Glutamatergic neuron (in vitro differentiated cells): Measurements from ENCODE around the gene SDSL. TPM values are rescaled to one million over a fixed set of nuclear protein-coding genes. Genes with fewer than 3 reads are reported as not detected.

ENCODE experiments used
- DNase-seq: peaks from one replicate; pipeline ENCODE4 v3.0.0; 2022
- H3K27ac Mint-ChIP-seq: one replicate; pipeline ENCODE4 v1.8.0; 2020; ENCODE audit warnings: mild to moderate bottlenecking, mixed read lengths, inconsistent platforms; ENCODE audit not compliant: unreplicated experiment
- H3K27me3 Mint-ChIP-seq: one replicate; pipeline ENCODE4 v1.8.0; 2020; ENCODE audit warnings: mild to moderate bottlenecking, moderate library complexity, mixed read lengths, inconsistent platforms; ENCODE audit not compliant: unreplicated experiment
- H3K36me3 Mint-ChIP-seq: one replicate; pipeline ENCODE4 v1.8.0; 2020; ENCODE audit warnings: mild to moderate bottlenecking, mixed read lengths, inconsistent platforms; ENCODE audit not compliant: unreplicated experiment
- H3K4me1 Mint-ChIP-seq: one replicate; pipeline ENCODE4 v1.8.0; 2020; ENCODE audit warnings: mild to moderate bottlenecking, low read depth, mixed read lengths, inconsistent platforms; ENCODE audit not compliant: unreplicated experiment
- H3K4me3 Mint-ChIP-seq: one replicate; pipeline ENCODE4 v1.8.0; 2020; ENCODE audit warnings: mild to moderate bottlenecking, mixed read lengths, inconsistent platforms; ENCODE audit not compliant: unreplicated experiment
- H3K9me3 Mint-ChIP-seq: one replicate; pipeline ENCODE4 v1.8.0; 2020; ENCODE audit warnings: mild to moderate bottlenecking, moderate library complexity, mixed read lengths, inconsistent platforms; ENCODE audit not compliant: unreplicated experiment
- total RNA-seq: library from RNA; stranded (reverse); fragmentation: NEBNext Ultra II Directional; extraction: Animal tissue kit (Norgen Biotek cat#: 25700); gene quantifications from one replicate; pipeline ENCODE4 v1.2.1, GENCODE V29; 2021; ENCODE audit not compliant: unreplicated experiment
- TF ChIP-seq, protein P1 (sequence below): fragments of 200-600 bp; sonication (generic); IDR thresholded peaks from one replicate; pipeline ENCODE4 v1.5.0; 2021; ENCODE audit not compliant: partially characterized antibody, unreplicated experiment

The SDSL gene
- total RNA-seq, 1 donor from 2014 or later = 0.74 TPM

DNA sequence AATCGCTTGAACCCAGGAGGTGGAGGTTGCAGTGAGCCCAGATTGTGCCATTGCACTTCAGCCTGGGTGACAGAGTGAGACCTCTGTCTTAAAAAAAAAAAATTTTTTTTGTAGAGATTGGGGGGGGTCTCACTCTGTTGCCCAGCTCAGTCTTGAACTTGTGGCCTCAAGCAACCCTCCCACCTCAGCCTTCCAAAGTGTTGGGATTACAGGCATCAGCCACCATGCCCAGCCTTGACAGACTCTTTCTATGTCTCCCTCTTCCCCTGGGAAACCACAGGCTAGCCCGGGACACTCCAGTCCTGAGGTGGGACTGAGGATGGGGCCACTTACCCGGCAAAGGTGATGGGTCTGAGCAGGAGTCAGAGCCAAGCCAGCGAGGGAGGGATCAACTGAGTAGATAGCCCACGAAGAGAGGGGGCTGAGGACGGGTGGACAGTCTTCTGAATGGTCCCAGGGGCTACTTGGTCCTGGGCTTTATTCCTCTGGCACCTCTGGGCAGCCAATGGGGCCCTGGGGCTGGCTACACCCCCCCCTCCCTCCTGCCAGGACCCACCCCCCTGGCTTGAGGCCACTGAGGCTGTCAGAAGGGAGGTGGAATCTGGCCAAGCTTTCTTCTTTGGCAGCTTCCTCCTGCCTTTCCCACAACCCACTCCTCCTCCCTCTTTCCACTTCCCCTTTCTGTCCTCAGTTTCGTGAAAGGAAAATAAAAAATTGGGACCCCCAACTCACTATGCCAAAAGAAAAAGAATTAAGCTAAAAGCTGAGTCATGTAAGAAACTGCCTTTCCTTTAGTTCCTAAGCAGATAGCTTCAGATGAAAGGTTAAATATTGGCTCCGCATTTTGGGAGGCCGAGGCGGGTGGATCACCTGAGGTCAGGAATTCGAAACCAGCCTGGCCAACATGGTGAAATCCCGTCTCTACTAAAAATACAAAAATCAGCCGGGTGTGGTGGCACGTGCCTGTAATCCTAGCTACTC lies 18.5 kb upstream of the SDSL start, which contains the start of gene SDS:
Gene SDS (minus strand): TSS at position 453 of the 981 bp plus-strand sequence. CDS start 4,179 bp downstream, outside the sequence.
- H3K27ac Mint-ChIP-seq = no peak within 1 kb of the TSS
- no peak within 1 kb of the TSS for H3K4me3 Mint-ChIP-seq
- DNase-seq = no peak
- H3K4me1 Mint-ChIP-seq = no peaks in the 10 kb centered on the region
- H3K27me3 Mint-ChIP-seq = peaks cover 3% of the 10 kb centered on the region
- TF ChIP-seq, protein P1, sequence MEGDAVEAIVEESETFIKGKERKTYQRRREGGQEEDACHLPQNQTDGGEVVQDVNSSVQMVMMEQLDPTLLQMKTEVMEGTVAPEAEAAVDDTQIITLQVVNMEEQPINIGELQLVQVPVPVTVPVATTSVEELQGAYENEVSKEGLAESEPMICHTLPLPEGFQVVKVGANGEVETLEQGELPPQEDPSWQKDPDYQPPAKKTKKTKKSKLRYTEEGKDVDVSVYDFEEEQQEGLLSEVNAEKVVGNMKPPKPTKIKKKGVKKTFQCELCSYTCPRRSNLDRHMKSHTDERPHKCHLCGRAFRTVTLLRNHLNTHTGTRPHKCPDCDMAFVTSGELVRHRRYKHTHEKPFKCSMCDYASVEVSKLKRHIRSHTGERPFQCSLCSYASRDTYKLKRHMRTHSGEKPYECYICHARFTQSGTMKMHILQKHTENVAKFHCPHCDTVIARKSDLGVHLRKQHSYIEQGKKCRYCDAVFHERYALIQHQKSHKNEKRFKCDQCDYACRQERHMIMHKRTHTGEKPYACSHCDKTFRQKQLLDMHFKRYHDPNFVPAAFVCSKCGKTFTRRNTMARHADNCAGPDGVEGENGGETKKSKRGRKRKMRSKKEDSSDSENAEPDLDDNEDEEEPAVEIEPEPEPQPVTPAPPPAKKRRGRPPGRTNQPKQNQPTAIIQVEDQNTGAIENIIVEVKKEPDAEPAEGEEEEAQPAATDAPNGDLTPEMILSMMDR = no peak
- peaks cover 2% of the 10 kb centered on the region for H3K9me3 Mint-ChIP-seq
- H3K36me3 Mint-ChIP-seq = no peaks in the 10 kb centered on the region

DNA sequence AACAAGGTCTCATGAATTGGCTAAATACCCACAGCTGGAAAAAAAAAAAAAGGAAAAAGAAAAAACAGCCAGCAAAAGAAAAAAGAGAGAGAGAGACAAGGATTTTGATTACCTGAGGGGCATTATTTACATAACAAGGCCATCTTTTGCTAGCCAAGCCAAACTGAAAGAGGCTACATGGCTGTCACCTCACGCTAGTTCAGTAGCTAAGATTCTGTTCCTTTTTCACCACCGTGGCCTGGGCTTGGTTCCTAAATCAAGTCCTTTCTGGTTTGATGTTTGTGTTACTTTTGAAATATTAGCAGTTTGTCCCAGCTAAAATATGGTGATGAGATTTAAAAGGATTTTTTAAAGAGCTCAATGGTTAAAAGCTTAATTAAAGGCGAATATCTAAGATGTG lies 16.5 kb upstream of the SDSL start:
- Mint-ChIP-seq H3K4me3 (no peak overlapping the region), H3K9me3 (no peaks in the 10 kb centered on the region), H3K4me1 (no peaks in the 10 kb centered on the region), H3K27ac (no peak overlapping the region), H3K36me3 (no peaks in the 10 kb centered on the region), H3K27me3 (peaks cover 3% of the 10 kb centered on the region)
- no peak for DNase-seq
- TF ChIP-seq, protein P1 = no peak

DNA sequence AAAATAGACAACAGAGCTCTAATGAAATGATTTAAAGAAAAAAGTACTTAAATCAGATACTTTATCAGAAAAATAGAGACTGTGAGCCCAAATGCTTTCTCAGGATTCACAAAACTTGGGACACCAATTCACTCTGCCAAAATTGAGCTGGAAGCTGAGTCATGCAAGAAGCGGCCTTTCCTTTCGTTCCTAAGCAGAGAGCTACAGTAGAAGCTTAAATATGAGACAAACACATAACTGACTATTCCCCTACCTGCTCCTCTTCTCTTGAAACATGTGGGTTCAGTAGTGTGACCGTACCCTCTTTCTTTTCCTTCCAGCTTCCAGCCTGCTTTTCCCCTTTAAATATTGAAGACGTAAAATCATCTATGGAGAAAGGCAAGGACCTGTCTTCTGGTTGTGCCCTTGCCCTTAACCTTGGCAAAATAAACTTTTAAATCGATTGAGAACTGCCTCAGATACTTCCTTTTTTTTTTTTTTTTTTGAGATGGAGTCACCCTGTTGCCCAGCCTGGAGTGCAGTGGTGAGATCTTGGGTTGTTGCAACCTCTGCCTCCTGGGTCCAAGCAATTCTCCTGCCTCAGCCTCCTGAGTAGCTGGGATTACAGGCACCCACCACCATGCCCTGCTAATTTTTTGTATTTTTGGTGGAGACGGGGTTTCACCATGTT lies 14.1 kb upstream of the SDSL start:
- Mint-ChIP-seq H3K36me3 (no peaks in the 10 kb centered on the region), H3K27me3 (peaks cover 3% of the 10 kb centered on the region), H3K4me3 (no peak overlapping the region), H3K4me1 (no peaks in the 10 kb centered on the region), H3K9me3 (no peaks in the 10 kb centered on the region), H3K27ac (no peak overlapping the region)
- TF ChIP-seq, protein P1 = no peak
- DNase-seq = no peak

DNA sequence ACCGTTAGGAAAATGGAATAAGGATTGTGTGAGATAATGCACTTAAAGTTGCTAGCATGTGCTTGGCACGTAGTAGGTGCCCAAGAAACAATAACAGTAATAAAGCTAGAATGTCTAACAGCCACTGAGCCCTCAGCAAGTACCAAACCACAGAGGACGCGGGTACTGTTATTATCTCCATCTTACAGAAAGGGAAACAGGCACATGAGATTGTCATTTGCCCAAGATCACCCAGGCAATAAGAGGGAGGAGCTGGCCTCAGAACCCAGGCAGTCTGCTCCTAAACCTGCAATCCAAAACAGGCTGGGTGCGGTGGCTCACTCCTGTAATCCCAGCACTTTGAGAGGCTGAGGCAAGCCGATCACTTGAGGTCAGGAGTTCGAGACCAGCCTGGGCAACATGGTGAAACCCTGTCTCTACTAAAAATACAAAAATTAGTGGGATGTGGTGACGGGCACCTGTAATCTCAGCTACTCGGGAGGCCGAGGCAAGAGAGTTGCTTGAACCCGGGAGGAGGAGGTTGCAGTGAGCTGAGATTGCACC lies 13.4 kb upstream of the SDSL start:
- H3K4me3 Mint-ChIP-seq = no peak overlapping the region
- no peaks in the 10 kb centered on the region for H3K9me3 Mint-ChIP-seq
- H3K36me3 Mint-ChIP-seq = no peaks in the 10 kb centered on the region
- TF ChIP-seq, protein P1 = no peak
- peaks cover 3% of the 10 kb centered on the region for H3K27me3 Mint-ChIP-seq
- no peak overlapping the region for H3K27ac Mint-ChIP-seq
- DNase-seq = no peak
- H3K4me1 Mint-ChIP-seq = no peaks in the 10 kb centered on the region
